NCI-H187 (cell line): ENCODE measurements around the gene PET117.
"Not testable (repeated sequence)": the region's sequence is repeated elsewhere in the genome, so short reads cannot be mapped to it uniquely, and the experiment has no call there.

ENCODE experiments used
- DNase-seq, 2 experiments: peaks; one replicate each; lab custom pipeline; 2025; lab: John Stamatoyannopoulos, UW

Gene PET117

DNA sequence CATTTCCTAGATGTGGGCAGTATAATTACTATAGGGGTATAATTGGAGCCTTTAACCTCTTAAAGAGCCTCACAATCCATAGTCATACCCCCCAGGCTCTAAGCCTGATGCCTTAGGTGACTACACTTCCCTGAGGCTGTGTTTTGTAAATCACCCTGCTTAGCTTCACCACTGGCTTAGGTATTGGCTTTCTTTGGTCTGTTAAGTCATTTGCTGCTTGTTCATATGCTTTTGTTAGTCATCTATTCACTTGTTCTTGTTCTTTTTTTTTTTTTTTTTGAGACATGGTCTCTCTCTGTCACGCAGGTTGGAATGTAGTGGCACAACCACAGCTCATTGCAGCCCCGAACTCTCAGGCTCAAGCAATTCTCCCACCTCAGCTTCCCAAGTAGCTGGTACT, 26.7 kb downstream of the PET117 start:
- DNase-seq: no peak

DNA sequence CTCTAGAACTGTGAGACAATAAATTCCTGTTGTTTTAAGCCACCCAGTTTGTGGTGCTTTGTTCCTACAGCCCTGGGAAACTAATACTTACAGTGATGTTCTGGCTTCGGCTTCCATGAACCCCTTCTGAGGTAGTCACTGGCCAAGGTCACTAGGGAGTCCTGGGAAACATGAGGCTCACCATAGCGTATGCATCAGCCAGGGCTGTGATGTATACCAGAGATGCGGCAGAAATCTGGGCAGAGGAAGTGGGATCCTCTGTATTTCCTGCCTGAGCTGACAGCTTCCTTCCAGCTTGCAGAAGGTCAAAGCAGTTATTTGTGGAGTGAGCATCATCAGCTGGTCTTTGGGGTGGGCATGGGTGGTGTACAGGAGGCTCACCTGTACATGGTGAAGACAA, 27.9 kb downstream of the PET117 start:
- DNase-seq: no peak

- DNase-seq: no peak
Observed at GRCh38 chr20:18166241-18166881, 28.7 kb downstream of the PET117 start.

GRCh38 chr20:18166950-18167349, 29.3 kb downstream of the PET117 start:
- DNase-seq: no peak

DNA sequence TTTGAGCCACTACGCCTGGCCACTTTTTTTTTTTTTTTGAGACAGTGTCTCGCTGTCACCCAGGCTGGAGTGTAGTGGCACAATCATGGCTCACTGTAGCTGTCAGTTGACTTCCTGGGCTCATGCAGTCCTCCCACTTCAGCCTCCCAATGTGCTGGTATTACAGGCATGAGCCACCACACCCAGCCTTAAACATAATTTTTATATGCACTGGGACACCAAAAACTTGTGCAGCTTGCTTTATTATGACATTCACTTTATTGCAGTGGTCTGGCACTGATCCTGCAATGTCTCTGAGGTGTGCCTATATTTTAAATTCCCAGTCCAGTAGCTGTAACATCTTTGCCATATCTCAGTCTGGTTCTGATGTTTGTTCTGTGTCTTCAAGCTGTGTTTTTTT, 34.7 kb downstream of the PET117 start:
- no peak for DNase-seq

- no peak for DNase-seq
Observed at GRCh38 chr20:18174906-18175683, 37.4 kb downstream of the PET117 start.

DNA sequence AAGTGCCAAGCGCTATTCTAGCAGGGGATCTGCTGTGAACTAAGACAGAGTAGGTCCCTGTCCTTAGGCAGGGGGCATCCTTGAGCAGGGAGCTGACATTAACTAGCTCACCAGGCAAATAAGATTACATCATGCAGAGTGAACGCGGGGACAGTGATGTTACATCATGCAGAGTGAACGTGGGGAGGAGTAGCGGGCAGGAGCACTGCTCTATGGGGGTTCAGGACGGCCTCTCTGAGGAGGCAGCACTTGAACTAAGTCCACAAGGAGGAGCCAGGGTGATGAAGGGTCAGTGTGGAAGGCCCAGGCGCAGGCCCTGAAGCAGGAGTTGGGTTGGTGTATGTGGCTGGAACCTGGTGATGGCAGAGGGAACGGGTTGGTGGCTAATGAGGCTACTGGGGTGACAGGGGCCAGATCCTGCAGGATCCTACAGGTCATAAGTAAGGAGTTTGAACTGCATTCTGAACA, 38.7 kb downstream of the PET117 start:
- no peak for DNase-seq

- not testable (repeated sequence) for DNase-seq
Observed at GRCh38 chr20:18180366-18180765, 42.7 kb downstream of the PET117 start.

DNA sequence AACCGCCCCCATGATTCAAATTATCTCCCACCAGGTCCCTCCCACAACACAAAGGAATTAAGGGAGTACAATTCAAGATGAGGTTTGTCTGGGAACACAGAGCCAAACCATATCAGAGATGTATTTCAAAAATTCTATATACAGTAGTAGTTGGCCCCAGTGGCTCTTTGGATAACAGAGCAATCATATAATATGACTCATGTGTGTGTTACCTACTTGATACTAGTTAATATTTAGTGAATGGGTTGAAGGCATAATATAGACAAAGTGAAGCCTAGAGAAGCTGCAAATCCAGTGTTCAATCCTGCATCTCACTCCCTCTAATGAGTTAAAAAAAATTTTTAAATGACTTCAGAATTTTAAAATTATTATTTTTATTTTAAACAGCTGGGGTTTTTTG, 43.2 kb downstream of the PET117 start:
- DNase-seq: no peak

GRCh38 chr20:18187020-18187419, 49.4 kb downstream of the PET117 start:
- no peak for DNase-seq

- no peak for DNase-seq
Observed at GRCh38 chr20:18188434-18188833, 50.8 kb downstream of the PET117 start.

GRCh38 chr20:18190338-18191233, 52.9 kb downstream of the PET117 start:
- no peak for DNase-seq

DNA sequence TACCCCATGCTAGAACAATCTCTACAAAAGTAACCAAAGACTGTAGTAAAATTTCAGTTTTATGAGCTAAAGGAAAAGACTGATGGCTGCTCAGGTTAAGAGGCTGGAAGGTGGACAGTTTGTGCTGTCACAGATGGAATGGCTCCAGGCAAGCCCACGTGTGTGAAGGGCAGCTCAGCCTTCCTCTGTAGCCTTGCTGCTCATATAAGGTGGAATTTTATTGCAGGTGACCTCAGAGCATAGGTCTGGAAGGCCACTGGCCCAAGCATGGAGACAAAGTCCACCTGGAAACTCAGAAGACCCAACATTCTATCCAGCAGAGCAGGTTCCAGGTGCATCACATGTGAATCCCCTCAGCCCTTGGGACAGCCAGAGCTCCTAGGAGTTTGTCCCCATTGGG, 53.6 kb downstream of the PET117 start:
- DNase-seq: no peak
